Endodermal cell (in vitro differentiated cells): Measurements from ENCODE around the gene LARGE1. TPM values are rescaled to one million over a fixed set of nuclear protein-coding genes. Genes with fewer than 3 reads are reported as not detected.

Source experiments
- DNase-seq: peaks from one replicate; pipeline ENCODE4 v3.0.0-alpha.2; 2017
- H3K27ac ChIP-seq: 2 replicates; pipeline ENCODE4 v1.5.1; 2013; ENCODE audit warnings: mild to moderate bottlenecking, low read depth, low read length, moderate library complexity
- H3K27me3 ChIP-seq: 2 replicates; pipeline ENCODE4 v1.6.1; 2013; ENCODE audit warnings: mild to moderate bottlenecking, low read length, moderate library complexity; ENCODE audit not compliant: insufficient read depth, control insufficient read depth, poor library complexity, severe bottlenecking
- H3K36me3 ChIP-seq: 2 replicates; pipeline ENCODE4 v1.7.0; 2013; ENCODE audit warnings: mild to moderate bottlenecking, low read length, moderate library complexity; ENCODE audit not compliant: control insufficient read depth, insufficient read depth
- H3K4me1 ChIP-seq: one replicate; pipeline ENCODE4 v1.7.0; 2013; ENCODE audit warnings: low read length; ENCODE audit not compliant: control insufficient read depth, insufficient read depth
- H3K4me3 ChIP-seq: 2 replicates; pipeline ENCODE4 v1.5.1; 2013; ENCODE audit warnings: mild to moderate bottlenecking, low read length, moderate library complexity
- H3K9ac ChIP-seq: 2 replicates; pipeline ENCODE4 v1.6.1; 2013; ENCODE audit warnings: mild to moderate bottlenecking, low read length, moderate library complexity; ENCODE audit not compliant: poor library complexity, severe bottlenecking; ENCODE audit errors: extremely low read depth
- H3K9me3 ChIP-seq: 2 replicates; pipeline ENCODE4 v1.6.1; 2013; ENCODE audit warnings: mild to moderate bottlenecking, low read length, moderate library complexity; ENCODE audit not compliant: control insufficient read depth
- H3K27ac Mint-ChIP-seq: 2 replicates; pipeline ENCODE4 v1.8.0; 2020; ENCODE audit warnings: mixed read lengths
- H3K27me3 Mint-ChIP-seq: 2 replicates; pipeline ENCODE4 v1.8.0; 2021; ENCODE audit warnings: mild to moderate bottlenecking, mixed read lengths; ENCODE audit not compliant: insufficient read depth
- H3K36me3 Mint-ChIP-seq: 2 replicates; pipeline ENCODE4 v1.8.0; 2020; ENCODE audit warnings: low read depth, mixed read lengths
- H3K4me1 Mint-ChIP-seq: 2 replicates; pipeline ENCODE4 v1.8.0; 2020; ENCODE audit warnings: mixed read lengths
- H3K4me3 Mint-ChIP-seq: 2 replicates; pipeline ENCODE4 v1.8.0; 2020; ENCODE audit warnings: mild to moderate bottlenecking, moderate library complexity, mixed read lengths
- H3K9me3 Mint-ChIP-seq: 2 replicates; pipeline ENCODE4 v1.8.0; 2020; ENCODE audit warnings: mild to moderate bottlenecking, mixed read lengths
- WGBS, 2 experiments: methylation state at CpG; one replicate each; pipeline versions ENCODE4 v1.1.5 to v1.1.7; 2013; ENCODE audit warnings: missing lambda C conversion rate in 2 of 2, mixed read lengths in 1 of 2; ENCODE audit not compliant: insufficient coverage in 1 of 2, insufficient read length in 1 of 2; 5-methylcytosine and 5-hydroxymethylcytosine counted together
- total RNA-seq, 2 donors: library from RNA; stranded (reverse); fragmentation: NEBNext Ultra II Directional in 1 of 2; extraction: Animal tissue kit (Norgen Biotek cat#: 25700) in 1 of 2; gene quantifications; 2 replicates in 1 of 2; 3 replicates in 1 of 2; pipeline ENCODE4 v1.2.1, GENCODE V29; 2021
- TF ChIP-seq, protein P1 (sequence below): fragments of 200-600 bp; sonication (generic); conservative IDR thresholded peaks from 2 replicates; pipeline ENCODE4 v1.5.0; 2021; ENCODE audit warnings: antibody characterized with exemption, mild to moderate bottlenecking

Gene LARGE1
- total RNA-seq, 2 donors from 2014 or later, result 17.5 to 24.3 TPM

DNA sequence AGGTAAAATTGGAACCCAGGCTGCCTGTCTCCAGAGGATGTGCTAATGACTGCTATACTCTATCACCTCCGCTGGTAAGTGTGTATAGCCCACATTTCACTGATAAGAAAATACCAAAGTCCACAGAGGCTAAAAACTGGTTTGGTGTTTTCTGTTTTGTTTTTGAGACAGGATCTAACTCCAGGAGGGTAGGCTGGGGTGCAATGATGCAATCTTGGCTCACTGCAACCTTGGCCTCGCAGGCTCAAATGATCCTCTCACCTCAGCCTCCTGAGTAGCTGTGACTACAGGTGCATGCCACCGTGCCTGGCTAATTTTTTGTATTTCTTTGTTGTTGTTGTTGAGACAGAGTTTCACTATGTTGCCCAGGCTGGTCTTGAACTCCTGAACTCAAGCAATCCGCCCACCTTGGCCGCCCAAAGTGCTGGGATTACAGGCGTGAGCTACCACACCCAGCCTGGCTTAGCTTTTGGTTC is 409.8 kb downstream of the LARGE1 start:
- Mint-ChIP-seq H3K4me3 (no peak overlapping the region), H3K4me1 (peaks cover 18% of the 10 kb centered on the region), H3K9me3 (no peaks in the 10 kb centered on the region), H3K36me3 (no peaks in the 10 kb centered on the region), H3K27ac (no peak overlapping the region), H3K27me3 (peaks cover 34% of the 10 kb centered on the region)
- TF ChIP-seq, protein P1, sequence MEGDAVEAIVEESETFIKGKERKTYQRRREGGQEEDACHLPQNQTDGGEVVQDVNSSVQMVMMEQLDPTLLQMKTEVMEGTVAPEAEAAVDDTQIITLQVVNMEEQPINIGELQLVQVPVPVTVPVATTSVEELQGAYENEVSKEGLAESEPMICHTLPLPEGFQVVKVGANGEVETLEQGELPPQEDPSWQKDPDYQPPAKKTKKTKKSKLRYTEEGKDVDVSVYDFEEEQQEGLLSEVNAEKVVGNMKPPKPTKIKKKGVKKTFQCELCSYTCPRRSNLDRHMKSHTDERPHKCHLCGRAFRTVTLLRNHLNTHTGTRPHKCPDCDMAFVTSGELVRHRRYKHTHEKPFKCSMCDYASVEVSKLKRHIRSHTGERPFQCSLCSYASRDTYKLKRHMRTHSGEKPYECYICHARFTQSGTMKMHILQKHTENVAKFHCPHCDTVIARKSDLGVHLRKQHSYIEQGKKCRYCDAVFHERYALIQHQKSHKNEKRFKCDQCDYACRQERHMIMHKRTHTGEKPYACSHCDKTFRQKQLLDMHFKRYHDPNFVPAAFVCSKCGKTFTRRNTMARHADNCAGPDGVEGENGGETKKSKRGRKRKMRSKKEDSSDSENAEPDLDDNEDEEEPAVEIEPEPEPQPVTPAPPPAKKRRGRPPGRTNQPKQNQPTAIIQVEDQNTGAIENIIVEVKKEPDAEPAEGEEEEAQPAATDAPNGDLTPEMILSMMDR, result no peak
- Histone ChIP-seq H3K9me3 (no peaks in the 10 kb centered on the region), H3K4me3 (no peak overlapping the region), H3K27ac (no peak overlapping the region), H3K4me1 (no peaks in the 10 kb centered on the region), H3K36me3 (no peaks in the 10 kb centered on the region), H3K9ac (no peak overlapping the region), H3K27me3 (no peaks in the 10 kb centered on the region)
- no peak for DNase-seq
- WGBS, 2 experiments, result 92 to 98% methylated on average over 5 to 6 of the region's 6 CpGs

DNA sequence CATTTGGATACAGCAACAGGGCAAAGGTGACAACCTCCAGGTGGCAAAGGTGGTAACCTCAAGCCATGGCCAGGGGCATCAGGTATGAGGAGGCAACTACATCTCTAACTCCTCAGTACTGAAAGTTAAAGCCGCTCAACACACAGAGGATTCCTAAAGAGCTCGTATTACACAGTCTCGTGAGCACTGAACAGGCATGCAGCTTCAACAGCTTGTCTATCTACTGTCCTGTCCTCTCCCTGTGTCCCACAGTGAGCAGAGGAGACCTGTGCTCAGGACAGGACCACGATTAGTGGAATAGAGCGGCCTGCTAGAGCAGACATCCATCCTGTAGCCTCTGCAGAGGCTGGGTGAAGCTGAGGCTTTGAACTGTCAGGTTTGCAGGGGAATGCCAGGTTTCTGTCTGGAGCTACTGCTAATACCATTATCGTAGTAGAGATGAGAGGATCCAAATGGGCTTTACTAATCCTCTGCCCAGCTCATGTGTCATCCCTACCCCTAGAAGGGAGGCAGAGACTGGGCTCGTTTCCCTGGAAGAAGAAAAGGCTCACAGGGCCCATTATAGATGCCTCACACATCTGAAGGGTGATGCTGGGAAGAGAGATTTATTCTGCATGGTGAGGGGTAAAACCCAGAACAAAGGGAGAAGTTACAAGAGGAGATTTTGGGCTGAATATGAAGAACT is 415.2 kb downstream of the LARGE1 start:
- Histone ChIP-seq H3K4me1 (no peaks in the 10 kb centered on the region), H3K36me3 (no peaks in the 10 kb centered on the region), H3K27me3 (peaks cover 4% of the 10 kb centered on the region), H3K9ac (no peak overlapping the region), H3K4me3 (no peak overlapping the region), H3K9me3 (no peaks in the 10 kb centered on the region), H3K27ac (no peak overlapping the region)
- 78 to 90% methylated on average over 4 to 7 of the region's 7 CpGs for WGBS, 2 experiments
- Mint-ChIP-seq H3K4me3 (no peak overlapping the region), H3K9me3 (no peaks in the 10 kb centered on the region), H3K27me3 (peaks cover 71% of the 10 kb centered on the region), H3K4me1 (peaks cover 27% of the 10 kb centered on the region), H3K27ac (no peak overlapping the region), H3K36me3 (no peaks in the 10 kb centered on the region)
- TF ChIP-seq, protein P1, result no peak
- DNase-seq, result no peak

DNA sequence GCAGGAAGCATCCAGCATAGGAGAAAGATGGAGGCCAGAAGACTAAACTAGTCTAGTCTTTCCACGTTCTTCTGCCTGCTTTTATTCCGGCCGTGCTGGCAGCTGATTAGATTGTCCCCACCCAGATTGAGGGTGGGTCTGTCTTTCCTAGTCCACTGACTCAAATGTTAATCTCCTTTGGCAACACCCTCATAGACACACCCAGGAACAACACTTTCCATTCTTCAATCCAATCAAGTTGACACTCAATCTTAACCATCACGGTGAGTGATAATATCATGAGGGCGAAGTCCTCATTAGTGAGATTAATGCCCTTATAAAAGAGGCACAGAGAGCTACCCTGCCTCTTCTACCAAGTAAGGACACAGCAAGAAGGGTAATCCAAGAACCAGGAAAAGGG is 424.2 kb downstream of the LARGE1 start:
- Histone ChIP-seq H3K27me3 (peaks cover 5% of the 10 kb centered on the region), H3K36me3 (no peaks in the 10 kb centered on the region), H3K9me3 (no peaks in the 10 kb centered on the region), H3K27ac (no peak overlapping the region), H3K4me1 (no peaks in the 10 kb centered on the region), H3K4me3 (no peak overlapping the region), H3K9ac (no peak overlapping the region)
- H3K9me3 Mint-ChIP-seq, result peaks cover 5% of the 10 kb centered on the region
- no peak overlapping the region for H3K4me3 Mint-ChIP-seq
- H3K36me3 Mint-ChIP-seq, result peaks cover 2% of the 10 kb centered on the region
- peaks cover 58% of the 10 kb centered on the region for H3K27me3 Mint-ChIP-seq
- TF ChIP-seq, protein P1, result no peak
- no peak for DNase-seq
- H3K4me1 Mint-ChIP-seq, result peaks cover 19% of the 10 kb centered on the region
- no peak overlapping the region for H3K27ac Mint-ChIP-seq
- 91 to 96% methylated on average over 4 to 5 of the region's 5 CpGs for WGBS, 2 experiments
